A549 (cell line): ENCODE data around the gene GPAT2.

Source experiments
- ATOH8 ChIP-seq: fragments of 250-450 bp; sonication (Bioruptor Pico); IDR thresholded peaks from 2 replicates; pipeline ENCODE4 v1.5.0; 2020; ENCODE audit warnings: low read depth, mild to moderate bottlenecking, moderate library complexity
- CBX2 ChIP-seq: fragments of 200-600 bp; sonication (generic); IDR thresholded peaks from 2 replicates; pipeline ENCODE4 v1.6.1; 2016; ENCODE audit warnings: low read depth, mild to moderate bottlenecking, borderline replicate concordance
- CHD2 ChIP-seq: fragments of 150-350 bp; IDR thresholded peaks from 2 replicates; pipeline ENCODE4 v1.6.1; 2014; ENCODE audit warnings: low read length; ENCODE audit not compliant: partially characterized antibody
- CTCF ChIP-seq: fragments of >200 bp; sonication (Bioruptor Twin); formaldehyde crosslinking; IDR thresholded peaks from 3 replicates; pipeline ENCODE4 v1.5.1; 2016
- EHF ChIP-seq: fragments of 250-450 bp; sonication (Bioruptor Pico); IDR thresholded peaks from 2 replicates; pipeline ENCODE4 v1.5.0; 2020; ENCODE audit warnings: mild to moderate bottlenecking
- ELK1 ChIP-seq: fragments of 150-350 bp; IDR thresholded peaks from 2 replicates; pipeline ENCODE4 v1.6.1; 2014; ENCODE audit warnings: low read depth, mild to moderate bottlenecking, low read length
- JUN ChIP-seq, 2 experiments: fragments of >200 bp; sonication (Bioruptor Twin); formaldehyde crosslinking; IDR thresholded peaks; 2 replicates in 1 of 2; 3 replicates in 1 of 2; pipeline ENCODE4 v1.6.1; 2016 to 2017
- MYC ChIP-seq: IDR thresholded peaks from 2 replicates; pipeline ENCODE4 v1.6.1; 2012; ENCODE audit warnings: mild to moderate bottlenecking, inconsistent platforms, low read length, improper control_type of control experiment, borderline replicate concordance
- PHF8 ChIP-seq: fragments of 200-600 bp; sonication (generic); IDR thresholded peaks from 2 replicates; pipeline ENCODE4 v1.6.1; 2016; ENCODE audit warnings: low read depth, mild to moderate bottlenecking, antibody characterized with exemption, moderate library complexity, borderline replicate concordance
- POLR2A ChIP-seq: IDR thresholded peaks from 2 replicates; pipeline ENCODE4 v1.6.1; 2012; ENCODE audit warnings: mild to moderate bottlenecking, low read length
- USF2 ChIP-seq: fragments of 450-650 bp; IDR thresholded peaks from 2 replicates; pipeline ENCODE4 v1.6.1; 2014; ENCODE audit warnings: antibody characterized with exemption
- ZFP36 ChIP-seq: fragments of 450-650 bp; IDR thresholded peaks from 2 replicates; pipeline ENCODE4 v1.6.1; 2014; ENCODE audit warnings: borderline replicate concordance; ENCODE audit not compliant: partially characterized antibody

GRCh38 chr2:96083064-96083939, 48.6 kb upstream of the GPAT2 start:
- no peak for TF ChIP-seq USF2
- no peak for TF ChIP-seq CTCF
- TF ChIP-seq ELK1 = no peak
- TF ChIP-seq POLR2A = no peak
- no peak for TF ChIP-seq EHF (CRISPR knock-in tag)
- no peak for TF ChIP-seq PHF8
- no peak for TF ChIP-seq JUN (IDR thresholded peaks at IDR 0.05)
- TF ChIP-seq ATOH8 (CRISPR knock-in tag) = no peak
- TF ChIP-seq CBX2 = no peak
- no peak for TF ChIP-seq ZFP36
- TF ChIP-seq CHD2 = no peak
- TF ChIP-seq MYC = no peak
